ENCODE results near the gene PCDHB7.
"Not testable (repeated sequence)": the region's sequence is repeated elsewhere in the genome, so short reads cannot be mapped to it uniquely, and the experiment has no call there.

PCDHB7 gene

DNA sequence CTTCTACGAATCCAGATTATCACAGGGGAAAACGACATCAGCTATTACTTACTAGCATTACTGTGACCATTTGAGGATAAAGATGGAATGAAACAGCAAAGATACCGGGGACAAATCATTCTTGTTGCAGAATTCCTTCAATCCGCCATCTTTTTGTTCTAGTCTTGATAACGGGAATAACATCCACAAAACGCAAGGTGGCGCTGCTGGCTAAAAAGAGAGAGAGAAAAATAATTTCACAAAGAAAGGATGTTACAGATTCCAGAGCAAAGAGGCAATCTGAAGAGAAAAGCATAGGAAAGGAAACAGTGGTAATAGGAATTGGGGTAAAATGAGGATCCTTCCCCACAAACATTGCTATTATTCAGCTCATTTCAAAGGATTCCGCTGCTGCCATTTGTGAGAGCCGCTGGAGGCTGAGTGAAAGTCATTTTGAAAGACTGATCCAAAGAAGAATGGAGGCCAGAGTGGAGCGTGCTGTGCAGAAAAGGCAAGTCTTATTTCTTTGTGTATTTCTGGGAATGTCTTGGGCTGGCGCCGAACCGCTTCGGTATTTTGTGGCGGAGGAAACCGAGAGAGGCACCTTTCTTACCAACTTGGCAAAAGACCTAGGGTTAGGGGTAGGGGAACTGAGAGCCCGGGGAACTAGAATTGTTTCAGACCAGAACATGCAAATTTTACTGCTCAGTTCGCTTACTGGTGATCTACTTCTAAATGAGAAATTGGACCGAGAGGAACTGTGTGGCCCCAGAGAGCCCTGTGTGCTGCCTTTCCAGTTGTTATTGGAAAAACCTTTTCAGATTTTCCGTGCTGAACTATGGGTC lies at the start of gene PCDHB7:
Gene PCDHB7 (plus strand): TSS at position 264 of the 824 bp plus-strand sequence. CDS start 192 bp downstream, at position 456.
- peak; percentile 15 for DNase-seq (ENCODE audit: low spot score)

DNA sequence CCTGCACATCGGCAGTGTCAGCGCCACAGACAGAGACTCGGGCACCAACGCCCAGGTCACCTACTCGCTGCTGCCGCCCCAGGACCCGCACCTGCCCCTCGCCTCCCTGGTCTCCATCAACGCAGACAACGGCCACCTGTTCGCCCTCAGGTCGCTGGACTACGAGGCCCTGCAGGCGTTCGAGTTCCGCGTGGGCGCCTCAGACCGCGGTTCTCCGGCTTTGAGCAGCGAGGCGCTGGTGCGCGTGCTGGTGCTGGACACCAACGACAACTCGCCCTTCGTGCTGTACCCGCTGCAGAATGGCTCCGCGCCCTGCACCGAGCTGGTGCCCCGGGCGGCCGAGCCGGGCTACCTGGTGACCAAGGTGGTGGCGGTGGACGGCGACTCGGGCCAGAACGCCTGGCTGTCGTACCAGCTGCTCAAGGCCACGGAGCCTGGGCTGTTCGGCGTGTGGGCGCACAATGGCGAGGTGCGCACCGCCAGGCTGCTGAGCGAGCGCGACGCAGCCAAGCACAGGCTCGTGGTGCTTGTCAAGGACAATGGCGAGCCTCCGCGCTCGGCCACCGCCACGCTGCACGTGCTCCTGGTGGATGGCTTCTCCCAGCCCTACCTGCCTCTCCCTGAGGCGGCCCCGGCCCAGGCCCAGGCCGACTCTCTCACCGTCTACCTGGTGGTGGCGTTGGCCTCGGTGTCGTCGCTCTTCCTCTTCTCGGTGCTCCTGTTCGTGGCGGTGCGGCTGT lies 48.9 kb upstream of the PCDHB7 start:
- DNase-seq (ENCODE audit: low spot score) = not testable (repeated sequence)

DNA sequence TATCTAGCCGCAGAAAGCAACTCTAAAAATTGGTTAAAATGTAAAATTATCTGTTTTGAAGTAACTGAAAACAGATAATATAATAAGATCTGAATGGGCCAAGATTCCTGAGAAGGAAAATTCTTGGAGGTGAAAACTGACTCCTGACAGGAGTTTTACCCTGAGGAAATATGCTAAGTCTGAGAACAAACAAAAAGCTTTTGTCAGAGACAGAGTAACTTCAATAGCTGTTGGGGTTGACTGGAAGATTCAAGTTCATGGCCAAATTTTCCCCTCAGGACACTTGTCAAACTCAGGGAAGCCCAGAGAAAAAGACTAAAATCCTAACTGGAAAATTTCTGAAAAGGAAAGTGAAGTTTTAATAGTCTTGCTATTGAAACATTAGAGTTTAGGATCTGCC lies 45.1 kb upstream of the PCDHB7 start:
- DNase-seq (ENCODE audit: low spot score) = no peak

DNA sequence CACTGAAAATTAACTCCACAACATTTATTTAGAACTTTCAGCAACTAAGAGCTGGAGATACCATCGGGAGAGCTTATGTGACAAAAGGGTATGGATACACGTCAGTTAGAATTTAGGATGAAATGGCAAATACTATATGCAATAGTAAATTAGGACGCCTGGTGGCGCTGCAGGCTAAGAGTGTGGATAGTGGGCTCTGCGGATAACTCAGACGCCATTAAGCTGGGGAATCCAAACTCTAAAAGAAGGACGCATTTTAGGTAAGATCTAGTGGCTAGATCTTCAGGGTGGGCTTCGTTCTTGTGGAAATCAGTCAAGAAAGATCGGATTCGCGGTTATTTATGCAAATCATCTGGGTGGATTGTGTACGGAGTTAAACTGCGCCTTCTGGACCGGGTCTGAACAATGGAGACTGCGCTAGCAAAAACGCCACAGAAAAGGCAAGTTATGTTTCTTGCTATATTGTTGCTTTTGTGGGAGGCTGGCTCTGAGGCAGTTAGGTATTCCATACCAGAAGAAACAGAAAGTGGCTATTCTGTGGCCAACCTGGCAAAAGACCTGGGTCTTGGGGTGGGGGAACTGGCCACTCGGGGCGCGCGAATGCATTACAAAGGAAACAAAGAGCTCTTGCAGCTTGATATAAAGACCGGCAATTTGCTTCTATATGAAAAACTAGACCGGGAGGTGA lies 37.3 kb upstream of the PCDHB7 start, which contains the start of gene PCDHB5:
Gene PCDHB5 (plus strand): TSS at position 177 of the 688 bp plus-strand sequence. CDS start 229 bp downstream, at position 406.
- DNase-seq (ENCODE audit: low spot score) = no peak

DNA sequence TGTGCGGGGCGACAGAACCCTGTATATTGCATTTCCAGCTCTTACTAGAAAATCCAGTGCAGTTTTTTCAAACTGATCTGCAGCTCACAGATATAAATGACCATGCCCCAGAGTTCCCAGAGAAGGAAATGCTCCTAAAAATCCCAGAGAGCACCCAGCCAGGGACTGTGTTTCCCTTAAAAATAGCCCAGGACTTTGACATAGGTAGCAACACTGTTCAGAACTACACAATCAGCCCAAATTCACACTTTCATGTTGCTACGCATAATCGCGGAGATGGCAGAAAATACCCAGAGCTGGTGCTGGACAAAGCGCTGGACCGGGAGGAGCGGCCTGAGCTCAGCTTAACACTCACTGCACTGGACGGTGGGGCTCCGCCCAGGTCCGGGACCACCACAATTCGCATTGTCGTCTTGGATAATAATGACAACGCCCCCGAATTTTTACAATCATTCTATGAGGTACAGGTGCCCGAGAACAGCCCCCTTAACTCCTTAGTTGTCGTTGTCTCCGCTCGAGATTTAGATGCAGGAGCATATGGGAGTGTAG lies 36.7 kb upstream of the PCDHB7 start:
- no peak for DNase-seq (ENCODE audit: low spot score)

DNA sequence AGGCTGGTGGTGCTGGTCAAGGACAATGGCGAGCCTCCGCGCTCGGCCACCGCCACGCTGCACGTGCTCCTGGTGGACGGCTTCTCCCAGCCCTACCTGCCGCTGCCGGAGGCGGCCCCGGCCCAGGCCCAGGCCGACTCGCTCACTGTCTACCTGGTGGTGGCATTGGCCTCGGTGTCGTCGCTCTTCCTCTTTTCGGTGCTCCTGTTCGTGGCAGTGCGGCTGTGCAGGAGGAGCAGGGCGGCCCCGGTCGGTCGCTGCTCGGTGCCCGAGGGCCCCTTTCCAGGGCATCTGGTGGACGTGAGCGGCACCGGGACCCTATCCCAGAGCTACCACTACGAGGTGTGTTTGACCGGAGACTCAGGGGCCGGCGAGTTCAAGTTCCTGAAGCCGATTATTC lies 35.1 kb upstream of the PCDHB7 start:
- not testable (repeated sequence) for DNase-seq (ENCODE audit: low spot score)

DNA sequence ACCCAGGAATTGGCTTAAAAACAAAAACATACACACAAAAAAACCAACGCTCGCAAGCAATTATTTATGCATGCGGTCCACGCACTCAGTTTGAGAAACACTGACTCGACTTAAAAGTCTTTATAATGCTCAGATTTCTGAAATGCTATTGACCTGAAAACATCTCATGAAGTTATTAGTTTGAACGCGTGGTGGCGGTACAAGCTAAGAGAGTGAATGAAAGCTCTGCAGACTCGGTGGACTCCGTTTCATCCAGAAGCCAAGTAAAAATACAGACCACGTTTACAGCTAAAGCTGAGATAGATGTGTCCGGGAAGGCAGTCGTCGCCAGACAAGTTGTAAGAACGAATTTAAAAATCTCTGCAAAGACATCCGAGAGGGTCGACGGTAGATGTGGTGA lies 22.6 kb upstream of the PCDHB7 start, which contains the start of gene PCDHB6:
Gene PCDHB6 (plus strand): TSS at position 246 of the 400 bp plus-strand sequence. CDS start 201 bp downstream, outside the sequence.
- no peak for DNase-seq (ENCODE audit: low spot score)

DNA sequence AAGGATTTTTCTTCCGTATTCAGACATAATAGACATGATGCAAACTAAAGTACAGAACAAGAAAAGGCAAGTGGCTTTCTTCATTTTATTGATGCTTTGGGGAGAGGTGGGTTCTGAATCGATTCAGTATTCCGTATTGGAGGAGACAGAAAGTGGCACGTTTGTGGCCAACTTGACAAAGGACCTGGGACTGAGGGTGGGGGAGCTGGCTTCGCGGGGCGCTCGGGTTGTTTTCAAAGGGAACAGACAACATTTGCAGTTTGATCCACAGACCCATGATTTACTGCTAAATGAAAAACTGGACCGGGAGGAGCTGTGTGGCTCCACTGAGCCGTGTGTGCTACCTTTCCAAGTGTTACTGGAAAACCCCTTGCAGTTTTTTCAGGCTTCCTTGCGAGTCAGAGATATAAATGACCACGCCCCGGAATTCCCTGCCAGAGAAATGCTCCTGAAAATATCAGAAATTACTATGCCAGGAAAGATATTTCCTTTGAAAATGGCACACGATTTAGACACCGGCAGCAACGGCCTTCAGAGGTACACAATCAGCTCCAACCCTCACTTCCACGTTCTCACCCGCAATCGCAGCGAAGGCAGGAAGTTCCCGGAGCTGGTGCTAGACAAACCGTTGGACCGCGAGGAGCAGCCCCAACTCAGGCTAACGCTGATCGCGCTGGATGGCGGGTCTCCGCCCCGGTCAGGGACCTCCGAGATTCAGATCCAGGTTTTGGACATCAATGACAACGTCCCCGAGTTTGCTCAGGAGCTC lies 22.0 kb upstream of the PCDHB7 start:
- no peak for DNase-seq (ENCODE audit: low spot score)

DNA sequence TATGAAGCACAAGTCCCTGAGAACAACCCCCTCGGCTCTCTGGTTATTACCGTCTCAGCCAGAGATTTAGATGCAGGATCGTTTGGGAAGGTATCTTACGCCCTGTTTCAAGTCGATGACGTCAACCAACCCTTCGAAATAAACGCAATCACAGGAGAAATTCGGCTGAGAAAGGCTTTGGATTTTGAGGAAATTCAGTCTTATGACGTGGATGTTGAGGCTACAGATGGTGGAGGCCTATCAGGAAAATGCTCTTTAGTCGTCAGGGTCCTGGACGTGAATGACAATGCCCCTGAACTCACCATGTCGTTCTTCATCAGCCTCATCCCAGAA lies 21.5 kb upstream of the PCDHB7 start:
- no peak for DNase-seq (ENCODE audit: low spot score)

DNA sequence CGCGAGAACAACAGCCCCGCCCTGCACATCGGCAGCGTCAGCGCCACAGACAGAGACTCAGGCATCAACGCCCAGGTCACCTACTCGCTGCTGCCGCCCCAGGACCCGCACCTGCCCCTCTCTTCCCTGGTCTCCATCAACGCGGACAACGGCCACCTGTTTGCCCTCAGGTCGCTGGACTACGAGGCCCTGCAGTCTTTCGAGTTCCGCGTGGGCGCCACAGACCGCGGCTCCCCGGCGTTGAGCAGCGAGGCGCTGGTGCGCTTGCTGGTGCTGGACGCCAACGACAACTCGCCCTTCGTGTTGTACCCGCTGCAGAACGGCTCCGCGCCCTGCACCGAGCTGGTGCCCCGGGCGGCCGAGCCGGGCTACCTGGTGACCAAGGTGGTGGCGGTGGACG lies 20.8 kb upstream of the PCDHB7 start:
- DNase-seq (ENCODE audit: low spot score) = not testable (repeated sequence)

DNA sequence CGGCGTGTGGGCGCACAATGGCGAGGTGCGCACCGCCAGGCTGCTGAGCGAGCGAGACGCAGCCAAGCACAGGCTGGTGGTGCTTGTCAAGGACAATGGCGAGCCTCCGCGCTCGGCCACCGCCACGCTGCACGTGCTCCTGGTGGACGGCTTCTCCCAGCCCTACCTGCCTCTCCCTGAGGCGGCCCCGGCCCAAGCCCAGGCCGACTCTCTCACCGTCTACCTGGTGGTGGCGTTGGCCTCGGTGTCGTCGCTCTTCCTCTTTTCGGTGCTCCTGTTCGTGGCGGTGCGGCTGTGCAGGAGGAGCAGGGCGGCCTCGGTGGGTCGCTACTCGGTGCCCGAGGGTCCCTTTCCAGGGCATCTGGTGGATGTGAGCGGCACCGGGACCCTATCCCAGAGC lies 20.3 kb upstream of the PCDHB7 start:
- DNase-seq (ENCODE audit: low spot score) = not testable (repeated sequence)

DNA sequence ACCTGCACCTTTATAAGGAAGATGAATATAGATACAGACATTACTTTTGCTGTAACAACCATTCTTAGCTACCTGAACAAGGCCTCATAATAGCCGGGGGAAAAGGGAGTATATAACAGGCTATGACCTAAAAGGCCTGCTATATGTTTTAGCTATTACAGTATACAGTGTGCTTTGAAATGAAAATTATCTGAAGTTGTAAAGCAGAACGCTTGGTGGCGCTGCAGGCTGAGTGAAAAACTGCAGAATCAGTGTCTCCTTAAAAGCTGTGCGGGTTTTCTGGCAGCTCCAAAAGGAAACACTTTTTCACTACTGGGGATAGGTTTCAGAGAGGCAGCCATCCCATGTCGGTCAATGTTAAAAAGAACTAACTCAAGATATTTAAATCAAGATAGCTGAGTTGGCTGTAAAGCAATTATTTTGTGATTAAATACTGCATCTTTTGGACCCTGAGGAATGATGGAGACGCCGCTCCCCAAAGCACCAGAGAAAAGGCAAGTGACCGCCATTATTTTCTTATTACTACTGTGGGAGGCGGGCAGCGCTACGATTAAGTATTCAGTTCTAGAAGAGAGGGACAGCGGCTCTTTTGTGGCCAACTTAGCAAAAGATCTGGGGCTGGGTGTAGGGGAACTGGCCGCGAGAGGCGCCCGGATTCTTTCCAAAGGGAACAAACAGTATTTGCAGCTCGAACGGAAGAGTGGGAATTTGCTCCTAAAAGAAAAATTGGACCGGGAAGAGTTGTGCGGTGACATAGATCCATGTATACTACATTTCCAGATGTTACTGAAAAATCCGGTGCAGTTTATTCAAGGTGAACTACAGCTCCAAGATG lies 16.7 kb upstream of the PCDHB7 start:
- DNase-seq (ENCODE audit: low spot score) = no peak

DNA sequence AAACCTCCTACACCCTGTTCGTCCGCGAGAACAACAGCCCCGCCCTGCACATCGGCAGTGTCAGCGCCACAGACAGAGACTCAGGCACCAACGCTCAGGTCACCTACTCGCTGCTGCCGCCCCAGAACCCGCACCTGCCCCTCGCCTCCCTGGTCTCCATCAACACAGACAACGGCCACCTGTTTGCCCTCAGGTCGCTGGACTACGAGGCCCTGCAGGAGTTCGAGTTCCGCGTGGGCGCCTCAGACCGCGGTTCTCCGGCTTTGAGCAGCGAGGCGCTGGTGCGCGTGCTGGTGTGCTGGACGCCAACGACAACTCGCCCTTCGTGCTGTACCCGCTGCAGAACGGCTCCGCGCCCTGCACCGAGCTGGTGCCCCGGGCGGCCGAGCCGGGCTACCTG lies 15.1 kb upstream of the PCDHB7 start:
- not testable (repeated sequence) for DNase-seq (ENCODE audit: low spot score)

DNA sequence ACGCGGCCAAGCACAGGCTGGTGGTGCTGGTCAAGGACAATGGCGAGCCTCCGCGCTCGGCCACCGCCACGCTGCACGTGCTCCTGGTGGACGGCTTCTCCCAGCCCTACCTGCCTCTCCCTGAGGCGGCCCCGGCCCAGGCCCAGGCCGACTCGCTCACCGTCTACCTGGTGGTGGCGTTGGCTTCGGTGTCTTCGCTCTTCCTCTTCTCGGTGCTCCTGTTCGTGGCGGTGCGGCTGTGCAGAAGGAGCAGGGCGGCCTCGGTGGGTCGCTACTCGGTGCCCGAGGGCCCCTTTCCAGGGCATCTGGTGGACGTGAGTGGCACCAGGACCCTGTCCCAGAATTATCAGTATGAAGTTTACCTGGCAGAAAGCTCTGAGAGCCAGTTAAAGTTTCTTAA lies 14.5 kb upstream of the PCDHB7 start:
- DNase-seq (ENCODE audit: low spot score) = not testable (repeated sequence)

DNA sequence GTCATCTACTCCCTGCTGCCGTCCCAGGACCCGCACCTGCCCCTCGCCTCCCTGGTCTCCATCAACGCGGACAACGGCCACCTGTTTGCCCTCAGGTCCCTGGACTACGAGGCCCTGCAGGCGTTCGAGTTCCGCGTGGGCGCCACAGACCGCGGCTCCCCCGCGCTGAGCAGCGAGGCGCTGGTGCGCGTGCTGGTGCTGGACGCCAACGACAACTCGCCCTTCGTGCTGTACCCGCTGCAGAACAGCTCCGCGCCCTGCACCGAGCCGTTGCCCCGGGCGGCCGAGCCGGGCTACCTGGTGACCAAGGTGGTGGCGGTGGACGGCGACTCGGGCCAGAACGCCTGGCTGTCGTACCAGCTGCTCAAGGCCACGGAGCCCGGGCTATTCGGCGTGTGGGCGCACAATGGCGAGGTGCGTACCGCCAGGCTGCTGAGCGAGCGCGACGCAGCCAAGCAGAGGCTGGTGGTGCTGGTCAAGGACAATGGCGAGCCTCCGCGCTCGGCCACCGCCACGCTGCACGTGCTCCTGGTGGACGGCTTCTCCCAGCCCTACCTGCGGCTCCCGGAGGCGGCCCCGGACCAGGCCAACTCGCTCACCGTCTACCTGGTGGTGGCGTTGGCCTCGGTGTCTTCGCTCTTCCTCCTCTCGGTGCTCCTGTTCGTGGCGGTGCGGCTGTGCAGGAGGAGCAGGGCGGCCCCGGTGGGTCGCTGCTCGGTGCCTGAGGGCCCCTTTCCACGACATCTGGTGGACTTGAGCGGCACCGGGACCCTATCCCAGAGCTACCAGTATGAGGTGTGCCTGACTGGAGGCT lies 2.1 kb downstream of the PCDHB7 start:
- not testable (repeated sequence) for DNase-seq (ENCODE audit: low spot score)

DNA sequence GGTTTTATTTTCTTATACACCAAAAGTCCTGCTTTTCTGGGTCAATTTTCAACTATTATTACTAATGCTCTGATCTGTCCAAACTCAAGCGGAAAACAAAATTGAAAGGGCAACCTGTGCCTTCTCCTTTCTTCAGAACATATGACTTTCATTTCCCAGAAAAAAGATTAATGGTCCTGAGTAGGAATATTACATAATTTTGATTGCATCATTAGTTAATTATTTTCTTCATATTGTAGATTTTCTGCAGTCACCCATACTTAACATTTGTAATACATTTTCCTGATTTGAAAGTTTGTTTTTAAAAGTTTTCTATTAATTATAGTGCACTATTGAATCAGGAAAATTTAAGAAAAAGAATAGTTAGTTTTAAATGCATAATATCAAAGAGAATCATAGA lies 3.5 kb downstream of the PCDHB7 start:
- no peak for DNase-seq (ENCODE audit: low spot score)

DNA sequence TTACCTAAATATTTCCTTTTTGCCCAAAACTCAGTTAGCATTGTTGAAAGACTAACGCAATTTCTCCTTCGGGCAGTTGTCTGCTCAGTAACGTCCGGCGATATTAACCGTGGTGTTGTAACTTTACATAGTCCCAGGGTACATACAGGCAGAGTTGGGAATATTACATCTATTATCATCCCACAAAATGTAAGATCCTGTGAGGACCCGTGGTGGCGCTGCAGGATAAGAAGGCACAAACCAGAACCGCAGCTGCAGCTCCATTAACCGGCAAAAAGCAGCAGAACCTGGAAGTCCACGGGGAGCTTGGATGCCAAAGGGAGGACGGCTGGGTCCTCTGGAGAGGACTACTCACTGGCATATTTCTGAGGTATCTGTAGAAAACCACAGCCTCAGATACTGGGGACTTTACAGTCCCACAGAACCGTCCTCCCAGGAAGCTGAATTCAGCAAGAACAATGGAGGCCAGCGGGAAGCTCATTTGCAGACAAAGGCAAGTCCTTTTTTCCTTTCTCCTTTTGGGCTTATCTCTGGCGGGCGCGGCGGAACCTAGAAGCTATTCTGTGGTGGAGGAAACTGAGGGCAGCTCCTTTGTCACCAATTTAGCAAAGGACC lies 5.2 kb downstream of the PCDHB7 start, which contains the start of gene PCDHB8:
Gene PCDHB8 (plus strand): TSS at position 214 of the 615 bp plus-strand sequence. CDS start 245 bp downstream, at position 459.
- DNase-seq (ENCODE audit: low spot score) = not testable (repeated sequence)

DNA sequence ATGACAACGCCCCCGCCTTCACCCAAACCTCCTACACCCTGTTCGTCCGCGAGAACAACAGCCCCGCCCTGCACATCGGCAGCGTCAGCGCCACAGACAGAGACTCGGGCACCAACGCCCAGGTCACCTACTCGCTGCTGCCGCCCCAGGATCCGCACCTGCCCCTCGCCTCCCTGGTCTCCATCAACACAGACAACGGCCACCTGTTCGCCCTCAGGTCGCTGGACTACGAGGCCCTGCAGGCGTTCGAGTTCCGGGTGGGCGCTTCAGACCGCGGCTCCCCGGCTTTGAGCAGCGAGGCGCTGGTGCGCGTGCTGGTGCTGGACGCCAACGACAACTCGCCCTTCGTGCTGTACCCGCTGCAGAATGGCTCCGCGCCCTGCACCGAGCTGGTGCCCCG lies 6.9 kb downstream of the PCDHB7 start:
- not testable (repeated sequence) for DNase-seq (ENCODE audit: low spot score)

DNA sequence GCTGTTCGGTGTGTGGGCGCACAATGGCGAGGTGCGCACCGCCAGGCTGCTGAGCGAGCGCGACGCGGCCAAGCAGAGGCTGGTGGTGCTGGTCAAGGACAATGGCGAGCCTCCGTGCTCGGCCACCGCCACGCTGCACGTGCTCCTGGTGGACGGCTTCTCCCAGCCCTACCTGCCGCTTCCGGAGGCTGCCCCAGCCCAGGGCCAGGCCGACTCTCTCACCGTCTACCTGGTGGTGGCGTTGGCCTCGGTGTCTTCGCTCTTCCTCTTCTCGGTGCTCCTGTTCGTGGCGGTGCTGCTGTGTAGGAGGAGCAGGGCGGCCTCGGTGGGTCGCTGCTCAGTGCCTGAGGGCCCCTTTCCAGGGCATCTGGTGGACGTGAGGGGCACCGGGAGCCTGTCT lies 7.4 kb downstream of the PCDHB7 start:
- DNase-seq (ENCODE audit: low spot score) = not testable (repeated sequence)

Data from CD4-positive, alpha-beta T cell treated with Interleukin-15 for 4 hours (primary cell).